BLaER1 treated with 17β-estradiol and CSF1 and Interleukin-3, amounts not matched to agents 10 nM and 100 nM (cell line): ENCODE results near the gene ARMC7.

Experiments used
- H3K27ac ChIP-seq, 11 experiments: shearing (Covaris generic); formaldehyde crosslinking; 2 replicates each; pipeline ENCODE4 v1.8.1; 2022
- H3K27me3 ChIP-seq, 11 experiments: shearing (Covaris generic); formaldehyde crosslinking; 2 replicates each; pipeline ENCODE4 v1.8.1; 2022
- H3K36me3 ChIP-seq, 11 experiments: shearing (Covaris generic); formaldehyde crosslinking; 2 replicates each; pipeline ENCODE4 v1.8.1; 2022
- H3K4me1 ChIP-seq, 10 experiments: shearing (Covaris generic); formaldehyde crosslinking; 2 replicates each; pipeline ENCODE4 v1.8.1; 2022
- H3K4me2 ChIP-seq, 11 experiments: shearing (Covaris generic); formaldehyde crosslinking; 2 replicates each; pipeline ENCODE4 v1.8.1; 2022
- H3K4me3 ChIP-seq, 10 experiments: shearing (Covaris generic); formaldehyde crosslinking; 2 replicates each; pipeline ENCODE4 v1.8.1; 2022
- H3K9ac ChIP-seq, 11 experiments: shearing (Covaris generic); formaldehyde crosslinking; 2 replicates each; pipeline ENCODE4 v1.8.1; 2022
- H3K9me3 ChIP-seq, 11 experiments: shearing (Covaris generic); formaldehyde crosslinking; replicated peaks in 1 of 11; 2 replicates each; pipeline ENCODE4 v1.8.1; 2022
- H4K20me1 ChIP-seq, 11 experiments: shearing (Covaris generic); formaldehyde crosslinking; 2 replicates each; pipeline ENCODE4 v1.8.1; 2022
- Cebpa-rat ChIP-seq, 11 experiments: shearing (Covaris generic); IDR thresholded peaks; 2 replicates each; pipeline ENCODE4 v1.8.1; 2022

ARMC7 gene

GRCh38 chr17:75109407-75110233, at the start of gene ARMC7:
Gene ARMC7, plus strand, starts transcription at chr17:75109969. Its CDS starts 320 bp downstream, at chr17:75110289.
- Histone ChIP-seq H3K9me3 (no peaks in the 10 kb centered on the region), H4K20me1 (peaks cover 0 to 15% (median 0%) of the 10 kb centered on the region in 11 experiments; a peak in 7 of 22 replicates), H3K4me2 (peak within 1 kb of the TSS; percentile 88 to 100 (median 99)), H3K27me3 (peaks cover 5 to 19% (median 16%) of the 10 kb centered on the region in 11 experiments; a peak in 17 of 22 replicates), H3K4me1 (peaks cover 36 to 50% (median 41%) of the 10 kb centered on the region in 10 experiments), H3K9ac (peak within 1 kb of the TSS; percentile 68 to 83 (median 79)), H3K27ac (peak within 1 kb of the TSS; percentile 37 to 78 (median 65); a peak in 20 of 22 replicates), H3K36me3 (peaks cover 0 to 12% (median 0%) of the 10 kb centered on the region in 11 experiments; a peak in 9 of 22 replicates), H3K4me3 (peak within 1 kb of the TSS; percentile 59 to 84 (median 72))
- no peak for TF ChIP-seq Cebpa-rat (IDR thresholded peaks at IDR 0.05)

GRCh38 chr17:75060434-75061054, 49.2 kb upstream of the ARMC7 start:
- Histone ChIP-seq H3K27ac (peak overlapping the region in 1 of 11 experiments; percentile 14; a peak in 2 of 22 replicates), H4K20me1 (no peaks in the 10 kb centered on the region; a peak in 2 of 22 replicates), H3K4me2 (peak overlapping the region in 2 of 11 experiments; percentile 43 to 65; a peak in 1 of 22 replicates), H3K27me3 (no peaks in the 10 kb centered on the region), H3K4me1 (peaks cover 13 to 26% (median 17%) of the 10 kb centered on the region in 10 experiments), H3K9ac (peak overlapping the region in 3 of 11 experiments; percentile 24 to 31 (median 25); a peak in 3 of 22 replicates), H3K4me3 (no peak overlapping the region), H3K9me3 (no peaks in the 10 kb centered on the region), H3K36me3 (peaks cover 66 to 89% (median 80%) of the 10 kb centered on the region in 11 experiments)
- no peak for TF ChIP-seq Cebpa-rat (IDR thresholded peaks at IDR 0.05)

- Histone ChIP-seq H3K4me2 (no peak overlapping the region), H3K9ac (peak overlapping the region in 3 of 11 experiments; percentile 24 to 26 (median 25); a peak in 4 of 22 replicates), H4K20me1 (no peaks in the 10 kb centered on the region; a peak in 2 of 22 replicates), H3K9me3 (no peaks in the 10 kb centered on the region), H3K4me1 (peaks cover 18 to 31% (median 22%) of the 10 kb centered on the region in 10 experiments), H3K36me3 (peaks cover 61 to 85% (median 75%) of the 10 kb centered on the region in 11 experiments), H3K4me3 (no peak overlapping the region), H3K27ac (no peak overlapping the region), H3K27me3 (no peaks in the 10 kb centered on the region)
- TF ChIP-seq Cebpa-rat (IDR thresholded peaks at IDR 0.05): no peak
These were observed 48.7 kb upstream of the ARMC7 start for GRCh38 chr17:75061055-75061438.

GRCh38 chr17:75061618-75062017, 48.2 kb upstream of the ARMC7 start:
- TF ChIP-seq Cebpa-rat (IDR thresholded peaks at IDR 0.05): no peak
- Histone ChIP-seq H3K9me3 (no peaks in the 10 kb centered on the region), H3K4me3 (no peak overlapping the region), H3K27ac (no peak overlapping the region), H4K20me1 (no peaks in the 10 kb centered on the region; a peak in 2 of 22 replicates), H3K4me2 (no peak overlapping the region), H3K36me3 (peaks cover 56 to 79% (median 71%) of the 10 kb centered on the region in 11 experiments), H3K27me3 (no peaks in the 10 kb centered on the region), H3K9ac (peak overlapping the region in 3 of 11 experiments; percentile 25 to 44 (median 26); a peak in 5 of 22 replicates), H3K4me1 (peaks cover 23 to 37% (median 28%) of the 10 kb centered on the region in 10 experiments)

GRCh38 chr17:75063201-75063600, 46.6 kb upstream of the ARMC7 start:
- no peaks in the 10 kb centered on the region for H3K27me3 ChIP-seq
- H3K9ac ChIP-seq: no peak overlapping the region
- H3K4me2 ChIP-seq: no peak overlapping the region
- no peak overlapping the region for H3K4me3 ChIP-seq
- H4K20me1 ChIP-seq: no peaks in the 10 kb centered on the region; a peak in 2 of 22 replicates
- H3K36me3 ChIP-seq: peaks cover 51 to 64% (median 56%) of the 10 kb centered on the region in 11 experiments
- peaks cover 34 to 53% (median 42%) of the 10 kb centered on the region in 10 experiments for H3K4me1 ChIP-seq
- no peak overlapping the region for H3K27ac ChIP-seq
- no peak for TF ChIP-seq Cebpa-rat (IDR thresholded peaks at IDR 0.05)
- no peaks in the 10 kb centered on the region for H3K9me3 ChIP-seq

- H3K27ac ChIP-seq: no peak overlapping the region
- peaks cover 34 to 53% (median 42%) of the 10 kb centered on the region in 10 experiments for H3K4me1 ChIP-seq
- H3K9ac ChIP-seq: no peak overlapping the region
- no peak overlapping the region for H3K4me3 ChIP-seq
- H3K4me2 ChIP-seq: no peak overlapping the region
- H4K20me1 ChIP-seq: no peaks in the 10 kb centered on the region; a peak in 2 of 22 replicates
- no peak for TF ChIP-seq Cebpa-rat (IDR thresholded peaks at IDR 0.05)
- H3K9me3 ChIP-seq: no peaks in the 10 kb centered on the region
- no peaks in the 10 kb centered on the region for H3K27me3 ChIP-seq
- peaks cover 50 to 60% (median 56%) of the 10 kb centered on the region in 11 experiments for H3K36me3 ChIP-seq
These were observed 46.1 kb upstream of the ARMC7 start for GRCh38 chr17:75063626-75064025.

GRCh38 chr17:75064040-75064439, 45.7 kb upstream of the ARMC7 start:
- TF ChIP-seq Cebpa-rat (IDR thresholded peaks at IDR 0.05): no peak
- Histone ChIP-seq H3K9me3 (no peaks in the 10 kb centered on the region), H3K36me3 (peaks cover 50 to 60% (median 56%) of the 10 kb centered on the region in 11 experiments), H4K20me1 (no peaks in the 10 kb centered on the region; a peak in 2 of 22 replicates), H3K9ac (no peak overlapping the region), H3K27ac (no peak overlapping the region), H3K27me3 (no peaks in the 10 kb centered on the region), H3K4me1 (peaks cover 34 to 53% (median 42%) of the 10 kb centered on the region in 10 experiments), H3K4me2 (no peak overlapping the region), H3K4me3 (no peak overlapping the region)

GRCh38 chr17:75064460-75064859, 45.3 kb upstream of the ARMC7 start:
- no peak for TF ChIP-seq Cebpa-rat (IDR thresholded peaks at IDR 0.05)
- Histone ChIP-seq H3K9me3 (no peaks in the 10 kb centered on the region), H3K36me3 (peaks cover 49 to 58% (median 53%) of the 10 kb centered on the region in 11 experiments), H3K4me2 (peak overlapping the region in 3 of 11 experiments; percentile 76 to 85 (median 79); a peak in 5 of 22 replicates), H4K20me1 (no peaks in the 10 kb centered on the region; a peak in 1 of 22 replicates), H3K9ac (0 out of 22 replicates have a peak overlapping the region, but pooled peaks of 1 of the 11 experiments have one; percentile 51), H3K27me3 (no peaks in the 10 kb centered on the region), H3K27ac (0 out of 22 replicates have a peak overlapping the region, but pooled peaks of 1 of the 11 experiments have one; percentile 52), H3K4me1 (peaks cover 30 to 50% (median 39%) of the 10 kb centered on the region in 10 experiments), H3K4me3 (no peak overlapping the region)
